Fibroblast of peridontal ligament (primary cell): Measurements from ENCODE around the gene KLHL17.
"Not testable (repeated sequence)": the region's sequence is repeated elsewhere in the genome, so short reads cannot be mapped to it uniquely, and the experiment has no call there.

Source experiments
- DNase-seq: peaks from one replicate; pipeline ENCODE4 v3.0.0-alpha.2; 2010; ENCODE audit errors: extremely low read depth

The KLHL17 gene

DNA sequence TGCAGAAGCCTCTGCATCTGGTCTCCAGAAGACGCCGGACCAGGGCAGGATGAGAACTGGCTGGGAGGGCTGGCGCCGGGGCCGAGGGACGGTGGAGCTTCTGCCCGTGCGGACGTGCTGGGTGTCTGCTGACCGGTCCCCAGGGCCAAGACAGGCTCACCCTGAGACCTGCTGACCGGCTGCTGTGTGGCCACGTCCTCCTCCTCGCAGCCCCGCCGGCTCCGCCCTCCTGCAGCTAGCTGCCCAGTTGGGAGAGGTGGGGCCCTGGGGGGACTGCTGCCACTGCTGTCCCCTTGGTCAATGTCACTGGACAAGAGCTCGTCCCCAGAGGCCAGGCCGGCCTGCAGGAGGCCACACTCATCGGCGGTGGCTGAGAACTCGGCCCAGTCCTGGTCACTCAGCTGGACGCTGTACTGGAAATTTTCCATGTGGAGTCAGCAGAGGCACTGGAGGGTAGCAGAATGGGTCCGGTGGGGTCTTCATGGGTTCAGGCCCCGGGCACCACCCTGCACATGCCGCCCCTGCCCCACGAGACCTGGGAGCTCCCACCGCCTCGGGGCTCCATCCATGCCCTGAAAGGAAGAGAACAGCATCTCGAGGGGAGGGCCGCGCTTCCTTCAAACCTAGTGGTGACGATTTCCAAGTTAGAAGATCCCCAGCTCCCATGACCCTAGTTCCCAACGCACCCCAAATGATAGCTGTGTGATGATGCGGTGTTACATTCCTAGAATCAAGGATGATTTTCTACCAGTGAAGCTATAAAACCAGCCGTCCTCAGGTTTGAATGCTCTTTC is 20.4 kb downstream of the KLHL17 start:
- DNase-seq: no peak

DNA sequence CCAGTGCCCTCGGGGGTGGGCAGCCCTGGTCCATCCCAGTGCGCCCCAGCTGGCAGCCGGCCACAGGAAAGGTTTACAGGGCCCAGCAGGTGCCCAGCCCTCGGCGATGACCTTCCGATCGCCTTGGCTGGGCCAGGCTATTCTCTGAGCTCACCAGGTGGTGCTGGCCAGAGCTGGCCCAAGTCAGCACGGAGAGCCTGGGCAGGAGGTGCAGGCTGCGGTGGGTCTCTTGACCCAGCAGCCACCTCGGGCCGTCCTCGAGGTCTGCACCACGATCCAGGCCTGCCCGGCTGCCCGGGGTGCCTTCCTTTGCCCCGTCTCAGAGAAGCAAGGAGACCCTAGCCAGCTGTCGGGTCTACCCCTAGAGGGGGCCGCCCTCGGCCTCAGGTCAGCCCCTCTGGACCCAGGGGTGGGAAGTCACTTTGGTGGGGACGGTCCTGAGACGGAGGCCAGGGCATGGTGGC is 21.1 kb downstream of the KLHL17 start:
- no peak for DNase-seq

- DNase-seq: no peak
Observed at GRCh38 chr1:981955-982558, 21.7 kb downstream of the KLHL17 start, which contains the start of gene PERM1. Gene PERM1, minus strand, starts transcription at chr1:982093. Its CDS starts 1,064 bp downstream, at chr1:981029.

DNA sequence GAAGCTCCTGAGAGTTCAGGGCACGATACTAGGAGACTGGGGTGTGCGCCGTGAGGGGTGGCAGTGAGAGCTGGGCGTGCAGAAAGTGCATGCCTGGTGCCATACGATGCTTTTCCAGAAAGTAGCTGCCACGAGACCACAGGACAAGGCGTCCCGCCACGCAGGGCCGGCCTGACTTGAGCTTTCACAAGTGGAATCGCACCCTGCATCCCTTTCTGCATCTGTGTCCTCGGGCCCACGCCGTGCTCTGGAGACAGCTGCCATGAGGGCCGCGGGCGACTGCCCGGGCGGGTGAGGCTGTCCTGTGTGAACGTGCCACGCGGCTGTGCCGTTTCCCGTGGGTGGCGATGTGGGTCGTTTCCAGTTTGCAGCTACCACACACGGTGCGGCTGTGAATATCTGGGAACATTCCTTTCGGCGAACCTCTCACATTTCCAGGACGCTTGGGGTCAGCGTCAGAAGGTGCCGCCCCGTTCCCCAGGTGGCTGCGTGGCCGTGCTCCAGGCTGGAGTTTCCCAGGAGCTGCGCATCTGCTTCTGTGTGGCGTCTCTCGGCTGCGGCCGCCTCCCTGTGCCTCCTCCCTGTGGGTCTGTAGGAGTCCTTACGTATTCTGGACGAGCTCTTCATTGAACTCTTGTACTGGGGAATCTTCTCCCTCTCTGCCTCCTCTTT is 22.5 kb downstream of the KLHL17 start:
- no peak for DNase-seq

- no peak for DNase-seq
Observed at GRCh38 chr1:983798-984475, 23.6 kb downstream of the KLHL17 start.

DNA sequence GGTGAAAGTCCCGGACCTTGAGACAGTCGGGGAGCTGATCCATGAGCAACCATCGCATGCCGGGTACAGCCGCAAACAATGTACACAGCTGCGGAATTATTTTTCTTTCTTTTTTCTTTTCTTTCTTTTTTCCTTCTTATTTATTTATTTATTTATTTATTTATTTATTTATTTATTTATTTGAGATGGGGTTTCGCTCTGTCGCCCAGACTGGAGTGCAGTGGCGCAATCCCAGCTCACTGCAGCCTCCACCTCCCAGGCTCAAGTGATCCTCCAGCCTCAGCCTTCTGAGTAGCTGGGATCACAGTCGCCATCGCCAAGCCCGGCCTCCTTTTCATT is 24.1 kb downstream of the KLHL17 start:
- DNase-seq: no peak

DNA sequence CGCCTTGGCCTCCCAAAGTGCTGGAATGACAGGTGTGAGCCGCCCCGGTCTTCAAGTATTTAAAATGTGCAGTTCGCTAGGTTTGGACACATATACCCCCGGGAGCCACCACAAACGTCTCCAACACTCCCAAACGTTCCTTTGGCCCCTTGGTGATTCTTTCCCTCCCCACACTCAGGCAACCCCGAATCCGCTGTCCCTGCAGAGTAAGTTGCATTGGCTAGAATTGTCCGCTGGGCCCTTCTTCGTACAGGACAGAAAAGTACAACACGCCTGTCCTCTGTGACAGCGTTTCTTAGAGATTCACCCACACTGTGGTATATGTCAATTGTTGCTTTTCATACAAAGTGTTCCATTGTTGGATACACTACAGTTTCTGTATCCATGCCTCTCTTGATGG is 24.7 kb downstream of the KLHL17 start:
- DNase-seq: no peak

GRCh38 chr1:988061-988460 is 27.7 kb downstream of the KLHL17 start:
- not testable (repeated sequence) for DNase-seq

DNA sequence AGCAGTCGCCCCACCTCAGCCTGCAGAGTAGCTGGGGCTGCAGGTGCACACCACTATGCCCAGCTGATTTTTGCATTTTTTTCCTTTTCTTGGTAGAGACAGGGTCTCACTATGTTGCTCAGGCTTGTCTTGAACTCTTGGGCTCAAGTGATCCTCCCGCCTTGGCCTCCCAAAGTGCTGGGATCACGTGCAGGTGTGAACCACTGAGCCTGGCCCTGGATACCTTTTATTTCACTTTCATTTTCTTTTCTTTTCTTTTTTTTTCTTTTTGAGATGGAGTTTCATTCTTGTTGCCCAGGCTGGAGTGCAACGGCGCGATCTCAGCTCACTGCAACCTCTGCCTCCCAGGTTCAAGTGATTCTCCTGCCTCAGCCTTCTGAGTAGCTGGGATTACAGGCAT is 30.9 kb downstream of the KLHL17 start:
- DNase-seq: not testable (repeated sequence)

DNA sequence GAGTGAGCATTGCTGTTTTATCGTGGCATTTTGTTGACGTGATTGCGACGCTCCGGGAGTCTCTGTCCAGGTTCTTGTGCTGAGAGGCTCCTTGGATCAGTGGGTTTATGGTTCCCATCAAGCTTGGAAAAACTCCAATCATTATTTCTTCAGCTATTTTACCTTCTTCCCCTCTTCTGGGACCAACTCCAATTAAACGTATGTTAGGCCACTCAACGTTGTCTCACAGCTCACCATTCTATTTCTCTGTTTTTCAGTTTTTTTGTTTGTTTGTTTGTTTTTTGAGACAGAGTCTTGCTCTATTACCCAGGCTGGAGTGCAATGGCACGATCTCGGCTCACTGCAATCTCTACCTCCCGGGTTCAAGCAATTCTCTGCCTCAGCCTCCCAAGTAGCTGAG is 31.5 kb downstream of the KLHL17 start:
- no peak for DNase-seq

- no peak for DNase-seq
Observed at GRCh38 chr1:992362-992761, 32.0 kb downstream of the KLHL17 start.

DNA sequence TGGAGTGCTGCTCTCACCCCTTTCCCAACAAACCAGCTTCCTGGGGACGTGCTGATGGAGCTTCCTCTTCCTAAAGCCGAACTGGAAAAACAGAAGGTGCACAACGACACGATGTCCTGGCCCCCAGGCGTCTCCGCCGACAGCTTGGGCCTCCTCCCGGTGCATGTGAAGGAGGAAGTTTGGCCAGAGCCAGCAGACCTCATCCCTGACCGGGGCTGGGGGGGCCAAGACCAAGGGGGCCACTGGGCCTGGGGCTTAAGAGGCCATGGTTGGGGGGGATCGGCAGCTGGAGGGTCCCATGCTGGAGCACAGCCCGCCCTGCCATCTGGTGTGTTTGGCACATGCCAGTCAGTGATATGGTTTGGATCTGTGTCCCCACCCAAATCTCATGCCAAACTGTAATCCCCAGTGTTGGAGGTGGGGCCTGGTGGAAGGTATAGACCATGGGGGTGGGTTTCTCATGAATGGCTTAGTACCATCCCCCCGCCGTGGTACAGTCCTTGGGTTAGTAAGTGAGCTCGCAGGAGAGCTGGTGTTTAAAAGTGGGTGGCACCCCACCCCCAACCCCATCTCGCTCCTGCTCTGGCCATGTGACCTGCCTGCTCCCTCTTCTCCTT is 33.1 kb downstream of the KLHL17 start:
- no peak for DNase-seq

- not testable (repeated sequence) for DNase-seq
Observed at GRCh38 chr1:994546-994945, 34.2 kb downstream of the KLHL17 start.

GRCh38 chr1:995665-996633 is 35.6 kb downstream of the KLHL17 start:
- DNase-seq: no peak

GRCh38 chr1:996851-997712 is 36.7 kb downstream of the KLHL17 start:
- no peak for DNase-seq

GRCh38 chr1:997713-997992 is 37.3 kb downstream of the KLHL17 start:
- DNase-seq: no peak

- DNase-seq: no peak
Observed at GRCh38 chr1:997993-998744, 37.8 kb downstream of the KLHL17 start.

- no peak for DNase-seq
Observed at GRCh38 chr1:998745-998994, 38.3 kb downstream of the KLHL17 start.

DNA sequence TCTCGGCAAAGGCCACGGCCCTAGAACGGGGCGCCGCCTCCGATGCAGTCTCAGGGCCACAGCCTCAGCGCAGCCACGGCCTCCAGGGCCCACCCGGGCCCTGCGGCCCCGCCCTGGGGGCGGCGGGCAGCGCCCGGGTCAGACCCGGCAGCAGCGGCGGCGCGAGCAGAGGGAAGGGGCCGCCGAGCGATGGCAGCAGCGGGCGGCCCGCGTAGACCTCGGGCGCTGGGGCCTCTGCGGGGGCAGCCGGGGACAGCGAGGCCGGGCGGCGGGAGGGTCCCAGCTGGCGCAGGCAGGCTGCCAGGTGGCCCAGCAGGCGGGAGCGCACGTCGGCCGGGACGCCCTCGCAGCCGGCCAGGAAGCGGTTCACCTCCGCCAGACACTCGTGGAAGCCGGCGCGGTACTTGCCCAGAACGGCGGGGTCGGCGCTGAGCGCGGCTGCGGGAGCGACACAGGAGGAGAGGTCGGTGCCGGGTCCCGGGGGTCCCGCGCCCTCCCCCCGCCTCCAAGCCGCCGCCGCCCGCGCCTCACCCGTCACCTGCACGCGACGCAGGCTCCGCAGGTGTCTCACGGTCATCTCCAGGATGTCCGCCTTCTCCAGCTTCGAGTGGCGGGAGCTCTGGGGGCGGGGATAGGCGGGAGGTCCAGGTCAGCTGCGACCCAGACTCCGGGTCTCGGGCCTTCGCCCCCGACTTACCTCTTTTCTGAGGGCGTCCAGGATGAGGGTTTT is 38.8 kb downstream of the KLHL17 start:
- DNase-seq: no peak
